AG08396 (cell line): ENCODE measurements around the gene ZNF816.
"Not testable (repeated sequence)": the region's sequence is repeated elsewhere in the genome, so short reads cannot be mapped to it uniquely, and the experiment has no call there.

Source experiments
- DNase-seq: peaks from one replicate; pipeline ENCODE4 v3.0.0; 2012; ENCODE audit warnings: low spot score, mixed read lengths

ZNF816 gene

DNA sequence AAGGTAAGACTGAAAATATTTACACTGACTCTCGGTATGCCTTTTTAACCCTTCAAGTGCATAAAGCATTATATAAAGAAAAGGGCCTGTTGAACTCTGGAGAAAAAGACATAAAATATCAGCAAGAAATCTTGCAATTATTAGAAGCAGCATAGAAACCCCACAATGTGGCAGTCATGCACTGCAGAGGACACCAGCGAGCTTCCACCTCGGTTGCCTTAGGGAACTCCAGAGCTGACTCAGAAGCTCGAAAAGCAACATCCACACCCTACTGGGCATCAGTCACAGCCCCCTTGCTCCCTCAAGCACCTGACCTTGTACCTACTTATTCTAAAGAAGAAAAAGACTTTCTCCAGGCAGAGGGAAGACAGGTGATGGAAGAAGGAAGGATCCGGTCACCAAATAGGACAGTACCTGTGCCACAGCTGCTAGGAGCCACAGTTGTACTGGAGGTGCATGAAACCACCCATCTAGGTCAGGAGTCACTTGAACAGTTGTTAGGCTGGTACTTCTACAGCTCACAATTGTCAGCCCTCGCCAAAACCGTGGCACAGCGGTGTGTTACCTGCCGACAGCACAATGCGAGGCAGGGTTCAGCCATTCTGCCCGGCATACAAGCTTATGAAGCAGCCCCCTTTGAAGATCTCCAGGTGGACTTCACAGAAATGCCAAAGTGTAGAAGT lies 2.9 kb downstream of the ZNF816 start:
- DNase-seq, result no peak

DNA sequence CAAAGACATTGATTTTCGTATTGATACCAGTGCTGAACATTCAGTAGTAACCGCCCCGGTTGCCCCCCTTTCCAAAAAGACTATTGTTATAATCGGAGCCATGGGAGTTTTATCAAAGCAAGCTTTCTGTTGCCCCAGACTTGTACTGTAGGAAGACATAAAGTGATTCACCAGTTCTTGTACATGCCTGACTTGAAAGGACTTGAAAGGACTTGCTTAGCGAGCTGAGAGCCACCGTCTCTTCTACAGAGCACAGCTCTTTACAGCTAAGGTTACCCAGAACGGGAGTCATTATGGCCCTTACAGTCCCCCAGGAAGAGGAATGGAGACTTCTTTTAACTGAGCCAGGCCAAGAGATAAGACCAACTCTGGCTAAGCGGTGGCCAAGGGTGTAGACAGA lies 5.1 kb downstream of the ZNF816 start:
- no peak for DNase-seq

DNA sequence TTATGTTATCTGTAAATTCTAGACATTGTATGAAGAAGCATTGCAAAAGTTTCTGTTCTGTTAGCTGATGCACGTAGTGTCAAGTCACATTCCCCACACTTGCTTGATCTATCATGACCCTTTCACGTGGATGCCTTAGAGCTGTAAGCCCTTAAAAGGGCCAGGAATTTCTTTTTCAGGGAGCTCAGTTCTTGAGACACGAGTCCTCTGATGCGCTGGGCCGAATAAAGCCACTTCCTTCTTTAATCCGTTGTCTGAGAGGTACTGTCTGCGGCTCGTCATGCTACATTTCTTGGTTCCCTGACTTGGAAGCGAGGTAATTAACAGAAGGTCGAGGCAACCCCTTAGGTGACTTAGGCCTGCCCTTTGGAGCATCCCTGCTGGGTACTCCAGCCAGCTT lies 5.8 kb downstream of the ZNF816 start:
- DNase-seq, result no peak

DNA sequence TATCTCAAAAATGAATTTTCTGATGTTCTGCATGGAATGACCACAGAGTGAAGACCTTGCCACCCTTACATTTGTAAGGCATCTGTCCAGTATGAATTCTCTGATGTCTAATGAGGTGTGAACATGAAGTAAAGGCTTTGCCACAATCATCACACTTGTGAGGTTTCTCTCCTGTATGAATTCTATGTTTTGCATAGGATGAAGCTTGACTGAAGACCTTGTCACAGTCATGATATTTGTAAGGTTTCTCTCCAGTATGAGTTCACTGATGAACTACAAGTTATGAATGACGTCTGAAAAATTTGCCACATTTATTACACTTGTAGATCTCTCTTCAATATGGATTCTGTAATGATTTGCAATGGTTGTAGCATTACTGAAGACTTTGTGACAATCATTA lies 13.3 kb downstream of the ZNF816 start:
- no peak for DNase-seq

DNA sequence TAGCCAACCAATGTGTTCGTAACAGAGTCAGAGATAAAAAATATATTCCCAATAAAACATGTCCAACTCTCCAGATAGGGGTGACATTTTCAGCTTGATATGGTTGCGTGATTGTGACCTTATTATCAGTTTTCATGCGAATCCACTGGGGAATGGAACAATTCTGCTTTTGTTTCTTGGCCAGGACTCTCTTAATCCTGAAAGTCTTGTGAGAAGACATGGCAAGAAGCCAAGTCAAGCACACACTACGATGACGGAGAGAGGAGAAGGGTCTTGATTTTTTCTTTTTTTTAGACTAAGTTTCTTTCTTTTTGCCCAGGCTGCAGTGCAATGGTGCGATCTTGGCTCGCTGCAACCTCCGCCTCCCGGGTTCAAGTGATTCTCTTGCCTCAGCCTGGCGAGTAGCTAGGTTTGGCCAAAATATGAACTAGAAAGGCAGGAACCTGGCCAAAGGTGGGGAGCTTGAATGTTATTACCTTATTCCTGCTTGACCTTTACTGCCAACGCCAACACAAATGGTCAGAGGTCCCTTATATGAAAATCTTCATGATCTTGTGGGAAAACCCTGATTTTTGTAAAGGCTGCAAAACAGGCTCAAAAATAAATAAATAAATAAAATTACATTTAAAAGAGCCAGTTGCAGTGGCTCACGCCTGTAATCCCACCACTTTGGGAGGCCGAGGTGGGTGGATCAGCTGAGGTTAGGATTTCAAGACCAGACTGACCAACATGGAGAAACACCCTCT lies 14.5 kb downstream of the ZNF816 start:
- DNase-seq, result no peak

DNA sequence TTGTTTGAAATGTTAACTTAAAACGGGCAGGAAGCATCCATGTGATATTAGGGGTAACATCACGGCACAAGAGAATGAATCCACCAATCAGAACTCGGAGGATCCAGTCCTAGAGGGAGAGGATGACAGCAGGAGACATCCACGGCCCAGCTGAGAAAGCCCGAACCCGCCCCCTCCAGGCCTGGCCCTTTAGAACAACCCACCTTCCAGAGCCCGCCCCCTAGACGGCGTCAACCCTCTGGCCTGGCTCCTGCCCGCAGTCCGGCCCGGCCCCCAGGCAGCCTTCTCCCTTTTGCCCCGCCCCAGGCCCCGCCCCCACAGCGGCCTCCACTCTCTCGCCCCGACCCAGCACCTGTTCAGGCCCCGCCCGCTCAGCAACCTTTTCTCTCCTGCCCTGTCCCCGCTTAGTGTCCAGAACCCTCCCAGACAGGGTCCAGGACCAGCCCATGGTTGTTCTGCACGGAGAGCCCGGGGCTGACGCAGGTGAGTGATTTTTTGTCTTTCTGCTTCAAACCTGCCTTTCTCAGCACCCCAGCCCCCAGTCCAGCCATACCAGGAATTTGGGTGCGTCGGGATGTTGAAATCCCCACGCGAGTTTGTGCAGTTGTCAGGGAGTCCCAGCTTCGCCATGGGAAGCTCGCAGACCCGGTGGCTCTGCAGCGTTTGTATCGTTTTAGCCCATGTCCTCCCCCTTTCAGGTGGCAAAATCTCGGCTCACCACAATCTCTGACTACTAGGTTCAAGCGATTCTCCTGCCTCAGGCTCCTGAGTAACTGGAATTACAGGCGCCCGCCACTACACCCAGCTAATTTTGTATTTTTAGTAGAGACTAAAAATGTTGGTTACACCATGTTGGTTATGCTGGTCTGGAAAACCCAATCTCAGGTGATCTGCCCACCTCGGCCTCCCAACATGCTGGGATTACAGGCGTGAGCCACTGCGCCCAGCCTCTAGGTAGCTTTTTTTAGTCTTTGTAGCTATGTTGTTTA lies 16.1 kb downstream of the ZNF816 start:
- DNase-seq, result peak; percentile 9

DNA sequence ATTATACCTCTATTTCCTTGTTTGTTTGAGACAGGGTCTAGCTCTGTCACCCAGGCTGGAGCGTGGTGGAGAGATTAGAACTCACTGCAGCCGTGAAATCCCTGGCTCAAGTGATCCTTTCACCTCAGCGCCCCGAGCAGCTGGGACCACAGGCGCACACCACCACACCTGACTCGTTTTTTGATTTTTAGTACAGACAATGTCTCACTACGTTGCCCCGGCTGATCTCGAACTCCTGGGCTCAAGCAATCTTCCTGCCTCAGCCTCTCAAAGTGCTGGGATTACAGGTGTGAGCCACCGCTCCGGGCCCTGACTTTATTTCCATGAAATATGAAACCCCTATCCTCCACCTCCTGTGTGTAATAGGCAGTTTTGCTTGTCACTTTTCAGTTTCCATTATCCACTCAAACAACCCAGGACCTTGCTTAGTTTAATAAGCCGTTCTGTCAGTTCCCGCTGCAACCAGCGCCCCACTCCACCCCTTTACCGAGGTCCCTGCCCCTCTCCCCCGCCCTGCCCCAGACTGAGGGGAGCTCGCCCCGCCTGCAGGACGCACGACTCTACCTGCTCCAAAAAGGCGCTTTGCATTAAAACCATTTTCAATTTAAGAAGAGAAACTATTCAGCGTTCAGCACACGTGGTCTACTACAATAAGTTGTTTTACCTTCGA lies 16.9 kb downstream of the ZNF816 start:
- DNase-seq, result no peak

DNA sequence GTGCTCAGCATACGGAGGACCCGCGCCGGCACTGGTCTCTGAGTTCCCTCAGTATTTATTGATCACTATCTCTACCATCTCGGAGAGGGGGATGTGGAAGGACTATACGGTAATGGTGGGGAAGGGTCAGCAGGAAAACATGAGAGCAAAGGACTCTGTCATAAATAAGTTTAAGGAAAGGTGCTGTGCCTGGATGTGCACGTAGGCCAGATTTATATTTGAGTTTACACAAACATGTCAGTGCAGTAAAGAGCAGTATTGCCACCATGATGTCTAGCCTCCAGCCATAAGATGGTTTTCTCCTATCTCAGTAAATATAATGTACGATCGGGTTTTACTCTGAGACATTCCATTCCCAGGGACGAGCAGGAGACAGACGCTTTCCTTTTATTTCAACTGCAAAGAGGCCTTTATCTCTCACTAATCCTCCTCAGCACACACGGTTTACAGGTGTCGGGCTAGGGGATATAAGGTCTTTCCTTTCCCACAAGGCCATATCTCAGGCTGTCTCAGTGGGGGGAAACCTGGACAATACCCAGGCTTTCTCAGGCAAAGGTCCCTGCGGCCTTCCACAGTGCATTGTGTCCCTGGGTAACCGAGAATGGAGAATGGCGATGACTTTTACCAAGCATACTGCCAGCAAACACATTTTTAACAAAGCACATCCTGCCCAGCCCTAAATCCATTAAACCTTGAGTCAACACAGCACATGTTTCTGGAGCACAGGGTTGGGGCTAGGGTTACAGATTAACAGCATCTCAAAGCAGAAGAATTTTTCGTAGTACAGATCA lies 17.8 kb downstream of the ZNF816 start:
- DNase-seq, result not testable (repeated sequence)

DNA sequence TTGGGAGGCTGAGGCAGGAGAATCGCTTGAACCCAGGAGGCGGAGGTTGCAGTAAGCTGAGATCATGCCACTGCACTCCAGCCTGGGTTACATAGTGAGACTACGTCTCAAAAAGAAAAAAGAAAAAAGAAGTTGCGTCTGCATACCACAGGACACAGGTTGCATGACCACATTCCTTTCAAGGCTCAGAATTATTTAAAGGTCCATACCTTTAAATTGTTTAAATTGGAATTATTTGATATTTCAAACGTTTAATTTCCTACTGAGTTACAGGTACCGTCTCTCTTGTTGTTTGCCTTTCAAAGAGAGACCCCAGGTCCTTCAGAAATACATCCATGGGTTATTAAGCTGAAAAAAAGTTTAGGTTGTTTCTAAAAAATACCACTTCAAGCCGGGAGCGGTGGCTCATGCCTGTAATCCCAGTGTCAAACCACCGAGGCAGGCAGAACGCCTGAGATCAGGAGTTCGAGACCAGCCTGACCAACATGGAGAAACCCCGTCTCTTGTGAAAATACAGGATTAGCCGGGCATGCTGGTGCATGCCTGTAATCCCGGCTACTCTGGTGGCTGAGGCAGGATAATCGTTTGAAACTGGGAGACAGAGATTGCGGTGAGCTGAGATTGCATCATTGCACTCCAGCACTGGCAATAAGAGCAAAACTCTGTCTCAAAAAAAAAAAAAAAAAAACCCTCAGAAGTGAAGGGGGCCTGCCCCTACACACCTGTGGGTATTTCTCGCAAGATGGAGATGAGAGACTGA lies 18.6 kb downstream of the ZNF816 start:
- no peak for DNase-seq

DNA sequence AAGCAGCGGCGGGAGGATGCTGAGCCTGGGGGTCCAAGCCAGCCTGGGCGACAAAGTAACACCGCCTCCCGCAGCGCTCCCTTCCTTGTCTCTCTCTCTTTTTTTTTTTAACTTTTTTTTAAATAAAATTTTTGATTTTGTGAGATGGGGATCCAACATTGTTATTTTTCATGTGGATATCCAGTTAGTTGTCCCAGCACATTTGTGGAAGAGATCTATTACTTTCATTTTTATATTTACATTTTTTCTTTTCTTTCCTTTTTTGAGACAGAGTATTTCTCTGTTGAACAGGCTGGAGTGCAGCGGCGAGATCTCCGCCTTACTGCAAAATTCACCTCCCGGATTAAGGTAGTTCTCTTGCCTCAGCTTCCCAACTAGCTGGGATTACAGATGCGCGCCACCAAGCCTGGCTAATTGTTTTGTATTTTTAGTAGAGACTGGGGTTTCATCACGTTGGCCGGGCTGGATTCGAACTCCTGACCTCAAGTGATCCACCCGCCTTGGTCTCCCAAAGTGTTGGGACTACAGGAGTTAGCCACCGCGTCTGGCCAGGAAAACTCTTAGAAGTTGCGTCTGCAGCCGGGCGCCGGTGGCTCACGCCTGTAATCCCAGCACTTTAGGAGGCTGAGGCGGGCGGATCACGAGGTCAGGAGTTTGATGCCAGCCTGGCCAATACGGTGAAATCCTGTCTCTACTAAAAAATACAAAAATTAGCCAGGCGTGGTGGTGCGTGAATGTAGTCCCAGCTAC lies 19.4 kb downstream of the ZNF816 start:
- DNase-seq, result no peak

DNA sequence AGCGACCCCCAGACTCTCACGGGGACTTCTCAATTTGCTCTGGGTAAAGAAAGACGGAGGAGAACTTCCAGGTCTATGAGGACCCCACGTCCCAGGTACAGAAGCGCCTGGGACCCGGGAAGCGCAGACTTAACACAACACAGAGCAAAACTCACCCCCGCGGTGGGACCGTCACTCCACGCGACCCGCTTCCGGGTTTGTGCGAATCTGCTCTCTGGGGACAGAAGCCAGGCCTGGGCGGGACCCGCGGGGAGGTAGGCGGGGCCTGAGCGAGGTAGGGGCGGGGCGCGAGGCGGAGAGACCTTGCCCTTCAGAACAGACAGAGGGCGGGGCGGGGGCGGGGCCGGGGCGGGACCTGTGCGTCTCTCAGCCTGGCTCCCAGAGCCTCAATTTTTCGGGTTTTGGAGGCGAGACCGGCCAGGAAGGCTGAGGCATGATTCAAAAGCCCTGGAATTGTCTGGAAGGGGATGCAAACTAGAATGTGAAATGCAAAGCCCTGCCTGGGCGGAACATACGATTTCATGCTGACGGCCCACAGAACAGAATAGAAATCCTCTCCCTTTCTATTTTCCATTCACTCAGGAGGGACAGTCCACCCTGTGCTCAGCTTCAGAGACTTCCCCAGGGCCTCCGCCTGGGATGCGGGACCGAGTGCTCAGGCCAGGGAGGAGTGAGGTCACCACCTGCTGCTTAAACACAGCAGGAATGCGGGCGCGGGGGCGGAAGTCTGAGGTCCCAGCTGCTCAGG lies 20.1 kb downstream of the ZNF816 start:
- DNase-seq, result peak; percentile 91

DNA sequence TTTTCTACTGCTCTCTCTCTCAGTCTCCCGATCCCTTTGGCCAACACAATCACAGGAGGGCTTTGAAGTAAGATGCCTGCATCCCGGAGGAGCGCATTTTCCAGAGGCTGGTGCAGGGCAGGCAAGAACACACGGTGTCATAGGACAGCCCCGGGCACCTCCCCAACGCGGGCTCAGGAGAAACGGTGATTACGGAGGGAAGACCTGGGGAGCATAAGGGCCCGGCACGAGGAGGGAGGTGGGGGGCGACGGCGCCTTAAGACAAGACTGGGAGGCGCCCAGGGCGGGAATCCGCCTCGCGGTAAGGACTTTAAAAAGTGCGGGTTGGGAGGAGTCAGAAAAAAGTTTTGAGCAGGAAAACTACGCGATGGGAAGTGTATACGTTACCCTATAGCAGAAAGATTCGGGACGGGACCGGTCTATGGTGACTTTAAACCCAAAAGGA lies 20.7 kb downstream of the ZNF816 start:
- DNase-seq, result peak; percentile 11

DNA sequence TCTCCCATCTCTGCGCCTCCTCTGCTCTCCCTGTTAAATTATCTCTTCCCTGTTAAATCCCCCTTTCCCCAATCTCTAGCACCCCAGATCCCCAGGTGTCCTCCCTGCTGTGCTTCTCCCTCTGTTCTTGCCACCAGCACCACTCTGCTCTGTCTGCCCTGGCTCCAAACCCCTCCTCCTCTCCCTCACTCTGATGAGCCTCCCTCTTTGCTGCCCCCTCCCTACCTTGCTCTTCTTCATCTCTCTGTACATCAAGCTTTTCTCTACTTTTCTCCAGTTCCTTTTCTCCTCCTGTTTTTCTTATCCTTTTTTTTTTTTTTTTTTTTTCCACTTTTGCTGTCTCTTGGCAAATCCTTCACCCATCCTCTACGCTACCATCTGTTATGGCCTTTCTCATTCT lies 21.2 kb downstream of the ZNF816 start:
- not testable (repeated sequence) for DNase-seq

DNA sequence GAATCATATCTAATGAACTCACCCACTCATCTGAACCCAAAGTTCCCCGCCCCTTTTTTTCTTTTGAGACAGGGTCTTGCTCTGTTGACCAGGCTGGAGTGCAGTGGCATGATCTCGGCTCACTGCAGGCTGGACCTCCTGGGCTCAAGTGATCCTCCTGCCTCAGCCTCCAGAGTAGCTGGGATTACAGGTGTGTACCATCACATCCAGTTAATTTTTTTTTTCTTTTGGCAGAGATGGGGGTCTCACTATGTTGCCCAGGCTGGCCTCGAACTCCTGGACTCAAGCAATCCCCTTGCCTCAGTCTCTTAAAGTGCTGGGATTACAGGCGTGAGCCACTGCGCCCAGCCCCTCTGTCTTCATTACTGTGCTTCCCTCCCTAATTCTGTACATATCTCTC lies 21.8 kb downstream of the ZNF816 start:
- DNase-seq, result not testable (repeated sequence)

DNA sequence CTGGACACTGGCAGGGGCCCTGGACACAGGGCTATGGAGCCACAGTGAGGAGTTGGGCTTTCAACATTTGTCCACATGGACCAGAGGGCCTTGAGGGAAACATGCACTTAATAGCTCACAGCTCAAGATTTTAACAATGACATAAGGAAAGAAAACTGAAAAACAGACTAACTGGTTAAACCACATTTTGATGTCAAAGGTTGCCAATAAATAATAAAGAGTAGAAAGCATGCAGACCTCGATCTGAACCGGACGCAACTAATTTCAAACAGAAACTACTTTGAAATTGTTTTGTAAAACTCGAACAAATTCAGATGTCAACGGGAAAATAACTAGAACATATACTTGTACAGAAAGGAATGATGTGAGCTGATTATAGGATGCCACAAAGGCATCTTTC lies 23.9 kb downstream of the ZNF816 start:
- DNase-seq, result no peak

DNA sequence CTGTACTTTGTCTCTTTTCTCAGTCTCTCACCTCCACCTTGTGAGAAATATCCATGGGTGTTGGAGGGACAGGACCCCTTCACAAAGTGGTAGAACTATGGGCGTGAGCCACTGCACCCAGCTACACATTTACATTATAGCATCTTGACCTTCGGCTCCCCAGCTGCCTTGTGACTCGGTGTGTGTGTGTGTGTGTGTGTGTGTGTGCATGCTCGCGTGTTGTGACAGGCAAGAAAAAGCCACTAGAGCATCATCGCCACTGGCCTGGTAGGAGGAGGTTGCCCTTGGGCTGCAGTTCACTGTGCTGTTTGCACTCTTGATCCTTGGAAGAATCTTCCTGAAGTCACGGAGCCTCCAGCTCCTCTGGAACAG lies 25.7 kb downstream of the ZNF816 start:
- no peak for DNase-seq

DNA sequence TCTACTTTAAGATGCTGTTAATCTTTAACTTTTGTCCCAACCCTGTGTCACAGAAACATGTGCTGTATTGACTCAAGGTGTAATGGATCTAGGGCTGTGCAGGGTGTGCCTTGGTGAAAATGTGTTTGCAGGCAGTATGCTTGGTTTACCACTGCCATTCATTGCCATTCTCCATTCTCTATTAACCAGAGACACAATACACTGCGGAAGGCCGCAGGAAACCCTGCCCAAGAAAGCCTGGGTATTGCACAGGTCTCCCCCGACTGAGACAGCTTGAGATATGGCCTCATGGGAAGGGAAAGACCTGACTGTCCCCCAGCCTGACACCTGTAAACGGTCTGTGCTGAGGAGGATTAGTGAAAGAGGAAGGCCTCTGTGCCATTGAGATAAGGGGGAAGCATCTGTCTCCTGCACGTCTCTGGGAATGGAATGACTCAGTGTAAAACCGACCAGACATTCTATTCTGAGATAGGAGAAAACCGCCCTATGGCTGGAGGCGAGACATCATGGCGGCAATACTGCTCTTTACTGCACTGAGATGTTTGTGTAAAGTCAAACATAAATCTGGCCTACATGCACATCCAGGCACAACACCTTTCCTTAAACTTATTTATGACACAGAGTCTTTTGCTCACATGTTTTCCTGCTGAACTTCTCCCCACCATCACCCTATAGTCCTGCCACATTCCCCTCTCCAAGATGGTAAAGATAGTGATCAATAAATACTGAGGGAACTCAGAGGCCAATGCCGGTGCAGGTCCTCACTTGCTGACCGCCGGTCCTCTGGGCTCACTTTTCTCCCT lies 26.3 kb downstream of the ZNF816 start:
- DNase-seq, result no peak

DNA sequence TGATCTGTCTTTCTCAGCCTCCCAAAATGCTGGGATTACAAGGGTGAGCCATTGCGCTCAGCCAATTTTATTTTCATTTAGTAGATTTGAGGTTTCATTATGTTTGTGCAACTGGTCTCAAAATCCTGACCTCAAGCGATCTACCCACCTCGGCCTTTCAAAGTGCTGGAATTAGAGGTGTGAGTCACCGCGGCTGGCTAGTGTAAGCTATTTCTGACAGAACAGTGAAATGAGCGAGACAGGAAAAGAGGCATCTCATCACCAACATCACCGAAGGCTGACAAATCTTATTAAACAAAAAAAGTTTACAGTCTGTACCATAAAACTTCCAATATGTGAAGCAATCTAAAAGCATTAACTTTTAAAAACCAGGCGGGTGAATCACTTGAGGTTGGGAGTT lies 27.2 kb downstream of the ZNF816 start:
- no peak for DNase-seq
